ENCODE results near the gene PLPP6.
A peak's percentile ranks its signal among the peaks of the same experiment; 100 is the strongest.
"Not testable (repeated sequence)": the region's sequence is repeated elsewhere in the genome, so short reads cannot be mapped to it uniquely, and the experiment has no call there.

Gene PLPP6

GRCh38 chr9:4662108-4662988 is at the start of gene PLPP6:
Gene PLPP6 (plus strand): TSS chr9:4662294. CDS start chr9:4662376, 82 bp downstream.
- DNase-seq, result peak; percentile 86

DNA sequence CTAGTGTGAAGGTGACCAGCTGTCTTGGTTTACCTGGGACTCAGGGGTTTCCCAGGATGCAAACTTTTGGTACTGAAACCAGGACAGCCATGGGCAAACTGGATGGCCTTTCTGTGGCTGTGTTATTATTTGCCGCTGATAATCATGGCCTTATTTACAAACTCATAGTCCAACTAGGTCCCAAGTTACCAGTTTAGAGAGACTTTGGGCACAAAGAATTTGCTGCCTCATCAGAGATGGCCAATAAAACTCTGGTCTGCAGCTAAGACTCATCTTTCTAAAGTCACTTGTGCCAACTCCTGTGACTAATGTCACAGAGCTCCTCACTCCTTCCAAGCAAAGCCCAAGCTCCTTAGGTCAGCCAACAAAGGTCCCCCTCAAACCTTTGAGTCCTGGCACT is 47.5 kb upstream of the PLPP6 start:
- DNase-seq, result no peak

GRCh38 chr9:4615251-4615650 is 46.8 kb upstream of the PLPP6 start:
- no peak for DNase-seq

- DNase-seq, result no peak
These were observed 46.3 kb upstream of the PLPP6 start for GRCh38 chr9:4615778-4616177.

DNA sequence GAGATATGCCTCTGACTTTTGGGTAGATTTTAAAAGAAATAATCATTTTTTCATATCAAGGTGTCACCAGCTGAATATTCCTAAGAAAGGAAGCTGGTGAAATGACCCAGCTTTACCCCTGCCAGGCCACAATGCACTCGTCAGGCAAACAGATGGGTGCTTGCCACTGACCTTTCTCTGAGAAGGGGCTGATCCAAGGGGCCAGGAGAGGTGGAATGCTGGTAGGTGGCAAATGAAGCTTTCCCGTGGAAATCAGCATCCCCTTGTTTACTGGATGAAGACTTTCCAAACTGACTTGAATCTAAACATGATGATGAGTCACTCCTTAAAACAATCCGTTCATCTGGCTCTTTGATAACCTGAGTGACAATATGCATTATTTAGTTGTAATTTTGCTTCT is 44.3 kb upstream of the PLPP6 start:
- DNase-seq, result no peak

DNA sequence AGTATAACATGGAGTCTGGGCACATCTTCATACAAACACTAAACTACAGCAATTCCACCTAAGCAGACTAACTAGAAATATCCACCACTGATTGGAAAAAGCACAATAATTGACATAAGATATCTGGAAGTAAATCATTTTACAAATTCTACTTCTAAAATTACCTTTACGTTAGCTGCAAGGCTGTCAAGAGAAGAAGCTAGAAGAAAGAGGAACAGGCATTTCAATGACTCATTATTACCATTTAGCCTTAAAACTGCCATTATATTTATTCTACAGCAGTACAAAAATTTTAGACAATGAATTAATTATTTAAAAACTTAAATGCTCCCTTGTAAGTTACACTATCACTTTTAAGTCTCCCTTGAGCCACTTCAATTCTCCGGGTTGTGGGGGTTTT is 43.4 kb upstream of the PLPP6 start:
- DNase-seq, result no peak

- DNase-seq, result peak; percentile 32
These were observed 41.9 kb upstream of the PLPP6 start for GRCh38 chr9:4620057-4620765.

GRCh38 chr9:4620881-4621555 is 41.1 kb upstream of the PLPP6 start:
- DNase-seq, result no peak

- no peak for DNase-seq
These were observed 40.1 kb upstream of the PLPP6 start for GRCh38 chr9:4622016-4622415.

DNA sequence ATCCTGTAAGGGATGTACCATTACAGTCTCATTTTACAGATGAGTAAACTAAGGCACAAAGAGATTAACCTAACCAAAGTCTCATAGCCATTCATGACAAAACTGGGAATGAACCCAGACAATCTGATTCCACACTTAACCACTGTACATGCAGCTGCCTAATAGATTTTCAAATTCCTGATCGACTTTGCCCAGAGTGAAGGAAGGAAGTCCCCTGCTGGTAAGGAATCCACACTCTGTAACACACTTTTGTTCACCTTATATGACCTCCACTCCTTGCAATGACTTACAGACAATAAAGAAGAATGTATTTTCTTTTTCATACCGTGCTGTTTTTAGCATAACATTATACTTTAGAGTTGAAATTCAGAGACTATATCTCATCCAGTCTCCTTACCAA is 31.3 kb upstream of the PLPP6 start:
- DNase-seq, result no peak

DNA sequence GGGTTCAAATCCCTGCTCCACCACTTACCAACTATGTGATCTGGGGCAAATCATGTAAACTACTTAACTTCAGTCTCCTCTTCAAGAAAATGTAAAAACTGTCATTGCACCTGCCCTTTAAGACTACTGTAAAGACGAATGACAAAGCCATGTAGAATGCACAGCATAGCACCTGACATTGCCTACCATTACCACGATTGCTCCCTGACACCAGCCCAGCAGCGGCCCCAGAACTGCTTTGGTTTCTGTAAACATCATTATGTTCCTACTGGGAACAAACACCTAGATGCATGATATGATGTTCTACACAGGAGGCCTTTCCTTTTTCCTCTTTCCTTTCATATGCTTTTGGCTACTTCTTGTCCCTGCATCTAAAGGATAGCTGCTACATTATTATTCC is 23.1 kb upstream of the PLPP6 start:
- DNase-seq, result no peak

- DNase-seq, result no peak
These were observed 22.7 kb upstream of the PLPP6 start for GRCh38 chr9:4639420-4639819.

- peak; percentile 30 for DNase-seq
These were observed 22.1 kb upstream of the PLPP6 start for GRCh38 chr9:4640027-4640426.

- DNase-seq, result no peak
These were observed 19.7 kb upstream of the PLPP6 start for GRCh38 chr9:4642351-4642750.

- DNase-seq, result no peak
These were observed 8.0 kb upstream of the PLPP6 start for GRCh38 chr9:4654084-4654483.

GRCh38 chr9:4654538-4654937 is 7.6 kb upstream of the PLPP6 start:
- DNase-seq, result no peak

- DNase-seq, result not testable (repeated sequence)
These were observed 5.9 kb upstream of the PLPP6 start for GRCh38 chr9:4656196-4656595.

GRCh38 chr9:4656621-4657020 is 5.5 kb upstream of the PLPP6 start:
- DNase-seq, result no peak

GRCh38 chr9:4657426-4658159 is 4.5 kb upstream of the PLPP6 start:
- DNase-seq, result no peak

GRCh38 chr9:4660665-4661064 is 1.4 kb upstream of the PLPP6 start:
- not testable (repeated sequence) for DNase-seq

GRCh38 chr9:4661165-4661564 is 929 bp upstream of the PLPP6 start:
- no peak for DNase-seq

DNA sequence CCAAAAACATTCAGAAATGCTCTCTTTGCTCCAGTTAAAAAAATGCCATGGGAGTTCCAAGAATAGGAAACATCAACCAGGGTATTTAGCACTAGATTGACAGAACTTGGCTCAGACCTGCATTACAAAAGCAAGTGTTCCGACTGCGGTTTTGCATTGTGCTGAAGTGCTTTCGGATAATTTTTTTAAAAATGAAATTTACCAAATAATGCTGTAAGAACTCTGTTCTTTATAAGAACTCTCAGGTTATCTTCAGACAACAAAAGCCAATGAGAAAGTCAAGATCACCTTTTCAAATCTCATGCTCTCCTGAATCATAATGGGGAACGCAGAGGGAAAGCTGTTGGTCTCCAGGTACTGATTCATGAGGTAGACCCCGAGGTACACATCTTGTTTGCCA is 483 bp upstream of the PLPP6 start:
- no peak for DNase-seq

All from activated CD4-positive, alpha-beta T cell treated with anti-CD3 and anti-CD28 coated beads, Interleukin-2, Interleukin-6, amounts not matched to agents 100 ng/mL and 50 ng/mL, durations not matched to agents 16 hours and 8 hours (primary cell).